ENCODE results near the gene PLEKHA4. TPM values are rescaled to one million over a fixed set of nuclear protein-coding genes. Genes with fewer than 3 reads are reported as not detected.

Gene PLEKHA4
- total and polyA plus RNA-seq, 9 of the 15 experiments (the other 6 are each of a cell fraction or from before 2014, with no cell fraction given) = 0.07 to 30.8 (median 11.4) TPM

DNA sequence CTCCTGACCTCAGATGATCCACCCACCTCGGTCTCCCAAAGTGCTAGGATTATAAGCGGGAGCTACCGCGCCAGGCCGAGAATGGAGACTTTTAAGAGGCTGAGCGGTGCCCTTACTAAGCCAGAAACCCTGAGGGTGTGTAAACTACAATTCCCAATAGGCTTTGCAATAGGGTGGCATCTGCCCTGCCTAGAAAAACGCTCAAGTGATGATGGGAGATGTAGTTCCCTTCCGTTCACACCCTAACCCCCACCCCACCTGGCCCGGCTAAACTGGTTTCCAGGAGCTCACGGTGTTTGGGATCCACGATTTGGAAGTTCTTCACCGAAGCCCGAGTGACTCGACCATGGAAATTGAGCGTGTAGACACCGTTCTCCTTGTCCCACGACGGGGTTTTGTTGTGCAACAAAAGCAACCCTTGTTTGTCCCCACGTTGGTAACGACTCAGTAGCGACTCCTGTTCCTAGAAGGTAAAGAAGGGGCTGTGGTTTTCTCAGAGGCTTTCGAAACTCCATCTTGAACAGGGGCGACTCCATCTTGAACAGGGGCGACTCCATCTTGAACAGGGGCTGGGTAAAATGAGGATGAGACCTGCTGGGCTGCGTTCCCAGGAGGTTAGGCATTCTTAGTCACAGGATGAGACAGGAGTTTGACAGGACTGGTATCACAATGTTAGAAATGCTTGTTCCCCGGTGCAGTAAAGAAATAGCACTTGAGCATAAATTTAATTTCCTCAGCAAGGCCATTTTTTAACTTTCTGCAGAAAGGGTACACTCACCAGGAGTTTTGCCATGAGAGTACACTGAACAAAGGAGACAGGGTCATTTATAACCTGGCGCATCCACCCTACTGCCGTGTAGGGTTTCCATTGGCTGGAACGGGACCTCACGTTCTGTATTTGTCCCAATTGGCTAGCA lies 13.6 kb upstream of the PLEKHA4 start (continued):
- TF ChIP-seq ZNF79 (CRISPR knock-in tag; IDR thresholded peaks at IDR 0.05; ENCODE audit: low read depth) = peak; percentile 77
- TF ChIP-seq, protein P1, sequence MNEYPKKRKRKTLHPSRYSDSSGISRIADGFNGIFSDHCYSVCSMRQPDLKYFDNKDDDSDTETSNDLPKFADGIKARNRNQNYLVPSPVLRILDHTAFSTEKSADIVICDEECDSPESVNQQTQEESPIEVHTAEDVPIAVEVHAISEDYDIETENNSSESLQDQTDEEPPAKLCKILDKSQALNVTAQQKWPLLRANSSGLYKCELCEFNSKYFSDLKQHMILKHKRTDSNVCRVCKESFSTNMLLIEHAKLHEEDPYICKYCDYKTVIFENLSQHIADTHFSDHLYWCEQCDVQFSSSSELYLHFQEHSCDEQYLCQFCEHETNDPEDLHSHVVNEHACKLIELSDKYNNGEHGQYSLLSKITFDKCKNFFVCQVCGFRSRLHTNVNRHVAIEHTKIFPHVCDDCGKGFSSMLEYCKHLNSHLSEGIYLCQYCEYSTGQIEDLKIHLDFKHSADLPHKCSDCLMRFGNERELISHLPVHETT (CRISPR knock-in tag; conservative IDR thresholded peaks at IDR 0.05 in 1 of 2, IDR thresholded peaks at IDR 0.05 in 1 of 2) = peak in 1 of 2 experiments; percentile 88; a peak in 2 of 4 replicates
- peak; percentile 73; the same call in 1 of the 2 replicates for TF ChIP-seq E2F3 (CRISPR knock-in tag; IDR thresholded peaks at IDR 0.05)
- TF ChIP-seq ZNF76 (CRISPR knock-in tag; IDR thresholded peaks at IDR 0.05; ENCODE audit: borderline replicate concordance) = peak; percentile 69; the same call in 1 of the 2 replicates
- 0 out of 2 replicates have a peak, but pooled peaks have one; percentile 23 for TF ChIP-seq POLR2G (IDR thresholded peaks at IDR 0.05; ENCODE audit: low read depth, low read length)
- TF ChIP-seq ZNF644 (tag; IDR thresholded peaks at IDR 0.05; ENCODE audit: low read depth) = peak; percentile 92
- peak; percentile 87 for TF ChIP-seq BACH1 (tag; IDR thresholded peaks at IDR 0.05)
- 0 out of 2 replicates have a peak, but pooled peaks have one; percentile 57 for TF ChIP-seq ZNF766 (CRISPR knock-in tag; conservative IDR thresholded peaks at IDR 0.05)
- TF ChIP-seq, protein P2, sequence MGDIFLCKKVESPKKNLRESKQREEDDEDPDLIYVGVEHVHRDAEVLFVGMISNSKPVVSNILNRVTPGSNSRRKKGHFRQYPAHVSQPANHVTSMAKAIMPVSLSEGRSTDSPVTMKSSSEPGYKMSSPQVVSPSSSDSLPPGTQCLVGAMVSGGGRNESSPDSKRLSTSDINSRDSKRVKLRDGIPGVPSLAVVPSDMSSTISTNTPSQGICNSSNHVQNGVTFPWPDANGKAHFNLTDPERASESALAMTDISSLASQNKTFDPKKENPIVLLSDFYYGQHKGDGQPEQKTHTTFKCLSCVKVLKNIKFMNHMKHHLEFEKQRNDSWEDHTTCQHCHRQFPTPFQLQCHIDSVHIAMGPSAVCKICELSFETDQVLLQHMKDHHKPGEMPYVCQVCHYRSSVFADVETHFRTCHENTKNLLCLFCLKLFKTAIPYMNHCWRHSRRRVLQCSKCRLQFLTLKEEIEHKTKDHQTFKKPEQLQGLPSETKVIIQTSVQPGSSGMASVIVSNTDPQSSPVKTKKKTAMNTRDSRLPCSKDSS (IDR thresholded peaks at IDR 0.05; ENCODE audit: low read depth, partially characterized antibody) = peak; percentile 82
- TF ChIP-seq, protein P3, sequence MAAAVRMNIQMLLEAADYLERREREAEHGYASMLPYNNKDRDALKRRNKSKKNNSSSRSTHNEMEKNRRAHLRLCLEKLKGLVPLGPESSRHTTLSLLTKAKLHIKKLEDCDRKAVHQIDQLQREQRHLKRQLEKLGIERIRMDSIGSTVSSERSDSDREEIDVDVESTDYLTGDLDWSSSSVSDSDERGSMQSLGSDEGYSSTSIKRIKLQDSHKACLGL (CRISPR knock-in tag; IDR thresholded peaks at IDR 0.05; ENCODE audit: borderline replicate concordance, poor library complexity, severe bottlenecking) = peak; percentile 66
- peak; percentile 80; the same call in 1 of the 2 replicates for TF ChIP-seq ERF (CRISPR knock-in tag; IDR thresholded peaks at IDR 0.05)
- peak; percentile 95 for TF ChIP-seq PTTG1 (tag; IDR thresholded peaks at IDR 0.05; ENCODE audit: low read depth)
- peak; percentile 85; the same call in 1 of the 2 replicates for TF ChIP-seq HIVEP1 (CRISPR knock-in tag; IDR thresholded peaks at IDR 0.05)
- TF ChIP-seq GABPB2 (CRISPR knock-in tag; conservative IDR thresholded peaks at IDR 0.05) = no peak
- 0 out of 2 replicates have a peak, but pooled peaks have one; percentile 51 for TF ChIP-seq NR1H2 (CRISPR knock-in tag; IDR thresholded peaks at IDR 0.05)
- peak; percentile 30; the same call in 1 of the 2 replicates for TF ChIP-seq MAFG (tag; conservative IDR thresholded peaks at IDR 0.05)
- TF ChIP-seq SMAD3 (CRISPR knock-in tag; conservative IDR thresholded peaks at IDR 0.05) = peak; percentile 95
- TF ChIP-seq, protein P4, sequence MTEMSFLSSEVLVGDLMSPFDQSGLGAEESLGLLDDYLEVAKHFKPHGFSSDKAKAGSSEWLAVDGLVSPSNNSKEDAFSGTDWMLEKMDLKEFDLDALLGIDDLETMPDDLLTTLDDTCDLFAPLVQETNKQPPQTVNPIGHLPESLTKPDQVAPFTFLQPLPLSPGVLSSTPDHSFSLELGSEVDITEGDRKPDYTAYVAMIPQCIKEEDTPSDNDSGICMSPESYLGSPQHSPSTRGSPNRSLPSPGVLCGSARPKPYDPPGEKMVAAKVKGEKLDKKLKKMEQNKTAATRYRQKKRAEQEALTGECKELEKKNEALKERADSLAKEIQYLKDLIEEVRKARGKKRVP (CRISPR knock-in tag; IDR thresholded peaks at IDR 0.05) = peak; percentile 65
- peak; percentile 72; the same call in 1 of the 2 replicates for TF ChIP-seq ZNF239 (CRISPR knock-in tag; IDR thresholded peaks at IDR 0.05)
- 0 out of 2 replicates have a peak, but pooled peaks have one; percentile 23 for TF ChIP-seq L3MBTL2 (IDR thresholded peaks at IDR 0.05)
- peak; percentile 77 for TF ChIP-seq TRIM28 (IDR thresholded peaks at IDR 0.05)
